IMR-90 (cell line): ENCODE measurements around the gene GRM8. TPM values are rescaled to one million over a fixed set of nuclear protein-coding genes. Genes with fewer than 3 reads are reported as not detected.

Experiments
- ATAC-seq: fragments of 200-7000 bp; cut with Tn5 transposase; 2 replicates; pipeline ENCODE4 v1.9.1; 2020; ENCODE audit warnings: low read depth, mild to moderate bottlenecking, moderate library complexity
- BruUV-seq: library from RNA; stranded (reverse); fragments of 400-500 nt; replicated peaks from 2 replicates; lab custom pipeline; 2021; lab: Mats Ljungman, UMichigan
- CTCF ChIA-PET: fragments of 300-600 bp; formaldehyde crosslinking; extraction: SDS; loops from one replicate; lab custom pipeline; 2021; ENCODE audit warnings: antibody characterized with exemption; lab: Yijun Ruan, JAX
- POLR2A ChIA-PET: fragments of 300-600 bp; sonication (Branson Sonifier 250); formaldehyde crosslinking; loops from one replicate; lab custom pipeline; 2022; ENCODE audit warnings: antibody characterized with exemption; ENCODE audit not compliant: unreplicated experiment; lab: Charles Lee
- DNase-seq: peaks from one replicate; pipeline ENCODE4 v3.0.0; 2013
- H2AFZ ChIP-seq: replicated peaks from 2 replicates; pipeline ENCODE3; 2013; ENCODE audit warnings: low read length, mild to moderate bottlenecking; ENCODE audit not compliant: poor library complexity
- H2AK5ac ChIP-seq: 2 replicates; pipeline ENCODE4 v1.6.1; 2013; ENCODE audit warnings: low read depth, low read length, inconsistent platforms
- H2AK9ac ChIP-seq: replicated peaks from 2 replicates; pipeline ENCODE3; 2013; ENCODE audit warnings: mild to moderate bottlenecking, low read depth, low read length, moderate library complexity; ENCODE audit not compliant: poor library complexity
- H2BK120ac ChIP-seq: 2 replicates; pipeline ENCODE4 v1.6.1; 2013; ENCODE audit warnings: low read depth, low read length, inconsistent platforms
- H2BK15ac ChIP-seq: 3 replicates; pipeline ENCODE4 v1.6.1; 2013; ENCODE audit warnings: low read depth, low read length, inconsistent platforms
- H2BK20ac ChIP-seq: 2 replicates; pipeline ENCODE4 v1.6.1; 2013; ENCODE audit warnings: low read depth, mild to moderate bottlenecking, inconsistent platforms, low read length, moderate library complexity
- H2BK5ac ChIP-seq: 2 replicates; pipeline ENCODE4 v1.6.1; 2013; ENCODE audit warnings: mild to moderate bottlenecking, low read depth, low read length, inconsistent platforms; ENCODE audit not compliant: poor library complexity, severe bottlenecking
- H3K14ac ChIP-seq: replicated peaks from 2 replicates; pipeline ENCODE4 v1.6.1; 2013; ENCODE audit warnings: low read depth, low read length, inconsistent platforms
- H3K18ac ChIP-seq: 2 replicates; pipeline ENCODE4 v1.6.1; 2013; ENCODE audit warnings: low read depth, low read length, control low read depth
- H3K23ac ChIP-seq: 2 replicates; pipeline ENCODE4 v1.6.1; 2013; ENCODE audit warnings: low read depth, low read length, inconsistent platforms
- H3K27ac ChIP-seq: 2 replicates; pipeline ENCODE4 v1.5.1; 2013; ENCODE audit warnings: mild to moderate bottlenecking, control low read depth, low read length; ENCODE audit not compliant: insufficient read depth
- H3K27me3 ChIP-seq: 2 replicates; pipeline ENCODE4 v1.6.1; 2013; ENCODE audit warnings: low read length; ENCODE audit not compliant: control insufficient read depth, insufficient read depth
- H3K36me3 ChIP-seq: 2 replicates; pipeline ENCODE4 v1.6.1; 2013; ENCODE audit warnings: low read length, mixed read lengths; ENCODE audit not compliant: control insufficient read depth, insufficient read depth
- H3K4ac ChIP-seq: 2 replicates; pipeline ENCODE4 v1.6.1; 2013; ENCODE audit warnings: low read depth, low read length, inconsistent platforms
- H3K4me1 ChIP-seq: 2 replicates; pipeline ENCODE4 v1.6.1; 2013; ENCODE audit warnings: low read length, mixed read lengths; ENCODE audit not compliant: control insufficient read depth, insufficient read depth
- H3K4me2 ChIP-seq: 2 replicates; pipeline ENCODE4 v1.6.1; 2013; ENCODE audit warnings: low read depth, mild to moderate bottlenecking, control low read depth, low read length, moderate library complexity
- H3K4me3 ChIP-seq: 2 replicates; pipeline ENCODE4 v1.5.1; 2013; ENCODE audit warnings: low read depth, mild to moderate bottlenecking, control low read depth, low read length, moderate library complexity; ENCODE audit not compliant: insufficient read depth
- H3K56ac ChIP-seq: 2 replicates; pipeline ENCODE4 v1.6.1; 2013; ENCODE audit warnings: low read length, inconsistent platforms; ENCODE audit not compliant: insufficient read depth; ENCODE audit errors: extremely low read depth
- H3K79me1 ChIP-seq, 2 experiments: 2 replicates each; pipeline ENCODE4 v1.6.1; 2013; ENCODE audit warnings: low read length in 2 of 2, inconsistent platforms in 1 of 2, low read depth in 1 of 2
- H3K9ac ChIP-seq: 2 replicates; pipeline ENCODE4 v1.6.1; 2013; ENCODE audit warnings: low read depth, low read length, control low read depth
- H3K9me1 ChIP-seq: 2 replicates; pipeline ENCODE4 v1.6.1; 2013; ENCODE audit warnings: low read length, inconsistent platforms; ENCODE audit not compliant: insufficient read depth
- H3K9me3 ChIP-seq: 2 replicates; pipeline ENCODE4 v1.6.1; 2013; ENCODE audit warnings: low read length; ENCODE audit not compliant: control insufficient read depth, insufficient read depth
- H4K20me1 ChIP-seq: 2 replicates; pipeline ENCODE4 v1.6.1; 2013; ENCODE audit warnings: low read length, inconsistent platforms; ENCODE audit not compliant: insufficient read depth
- H4K5ac ChIP-seq: 2 replicates; pipeline ENCODE4 v1.6.1; 2013; ENCODE audit warnings: mild to moderate bottlenecking, low read depth, low read length, control low read depth
- H4K8ac ChIP-seq, 2 experiments: 2 replicates each; pipeline ENCODE4 v1.6.1; 2013; ENCODE audit warnings: low read depth in 2 of 2, low read length in 2 of 2, control low read depth in 1 of 2, inconsistent platforms in 1 of 2
- H4K91ac ChIP-seq: 2 replicates; pipeline ENCODE4 v1.6.1; 2013; ENCODE audit warnings: low read depth, low read length, inconsistent platforms; ENCODE audit not compliant: insufficient read depth
- BHLHE40 ChIP-seq: fragments of 150-350 bp; IDR thresholded peaks from 2 replicates; pipeline ENCODE4 v1.6.1; 2016; ENCODE audit warnings: mild to moderate bottlenecking, low read depth, low read length
- CHD1 ChIP-seq: IDR thresholded peaks from 2 replicates; pipeline ENCODE4 v1.6.1; 2012; ENCODE audit warnings: low read depth, low read length, improper control_type of control experiment
- MXI1 ChIP-seq: IDR thresholded peaks from 2 replicates; pipeline ENCODE4 v1.6.1; 2012; ENCODE audit warnings: low read depth, mild to moderate bottlenecking, low read length, moderate library complexity, borderline replicate concordance
- NFE2L2 ChIP-seq: fragments of 150-350 bp; IDR thresholded peaks from 2 replicates; pipeline ENCODE4 v1.6.1; 2016; ENCODE audit warnings: low read depth, mild to moderate bottlenecking, low read length
- POLR2A ChIP-seq: IDR thresholded peaks from 2 replicates; pipeline ENCODE4 v1.6.1; 2012; ENCODE audit warnings: mild to moderate bottlenecking, low read depth, low read length
- RAD21 ChIP-seq: IDR thresholded peaks from 2 replicates; pipeline ENCODE4 v1.6.1; 2012; ENCODE audit warnings: low read length, improper control_type of control experiment
- RCOR1 ChIP-seq: IDR thresholded peaks from 2 replicates; pipeline ENCODE4 v1.6.1; 2012; ENCODE audit warnings: mild to moderate bottlenecking, low read length, improper control_type of control experiment; ENCODE audit not compliant: insufficient replicate concordance
- RFX5 ChIP-seq: IDR thresholded peaks from 2 replicates; pipeline ENCODE4 v1.8.0; 2012; ENCODE audit warnings: low read depth, mild to moderate bottlenecking, low read length, moderate library complexity
- SMC3 ChIP-seq: fragments of 150-350 bp; IDR thresholded peaks from 2 replicates; pipeline ENCODE4 v1.6.1; 2016; ENCODE audit warnings: low read depth, mild to moderate bottlenecking, antibody characterized with exemption, low read length, moderate library complexity
- WGBS, 2 experiments: methylation state at CpG; one replicate each; pipeline versions ENCODE4 v1.1.5 to v1.1.7; 2013; ENCODE audit warnings: missing lambda C conversion rate in 2 of 2; ENCODE audit not compliant: insufficient read length in 1 of 2; ENCODE audit errors: extremely low coverage in 2 of 2; 5-methylcytosine and 5-hydroxymethylcytosine counted together
- dilution Hi-C: fragments of 300-500 bp; cut with HindIII; formaldehyde crosslinking; loops from one replicate; pipeline ENCODE4 v1.14.3; 2018; ENCODE audit warnings: low sequenced_read_pairs; ENCODE audit not compliant: unreplicated experiment
- in situ Hi-C: fragments of 300-500 bp; cut with MboI; formaldehyde crosslinking; loops from 3 replicates; pipeline ENCODE4 v1.14.3; 2019; ENCODE audit warnings: low sequenced_read_pairs, inconsistent platforms, mixed read lengths
- intact Hi-C: fragments of 100-400 bp; cut with micrococcal nuclease; formaldehyde crosslinking; loops from 2 replicates; pipeline ENCODE4 v1.10.0; 2022
- polyA plus RNA-seq, 3 experiments: library from polyadenylated mRNA; depleted of rRNA; stranded (reverse); fragments of >200 nt; gene quantifications; 2 replicates each; pipeline ENCODE4 v1.2.3, GENCODE V29; 2012; ENCODE audit warnings: low replicate concordance in 1 of 3
- total RNA-seq: library from RNA; depleted of rRNA; stranded (reverse); fragments of >200 nt; gene quantifications from 2 replicates; pipeline ENCODE4 v1.2.3, GENCODE V29; 2012
- TF ChIP-seq, protein P1 (sequence below): fragments of 150-350 bp; IDR thresholded peaks from 2 replicates; pipeline ENCODE4 v1.6.1; 2017; ENCODE audit warnings: mild to moderate bottlenecking, antibody characterized with exemption, low read length, low read depth

The GRM8 gene
- total and polyA plus RNA-seq, 2 of the 4 experiments (the other 2 are of a cell fraction): not detected

DNA sequence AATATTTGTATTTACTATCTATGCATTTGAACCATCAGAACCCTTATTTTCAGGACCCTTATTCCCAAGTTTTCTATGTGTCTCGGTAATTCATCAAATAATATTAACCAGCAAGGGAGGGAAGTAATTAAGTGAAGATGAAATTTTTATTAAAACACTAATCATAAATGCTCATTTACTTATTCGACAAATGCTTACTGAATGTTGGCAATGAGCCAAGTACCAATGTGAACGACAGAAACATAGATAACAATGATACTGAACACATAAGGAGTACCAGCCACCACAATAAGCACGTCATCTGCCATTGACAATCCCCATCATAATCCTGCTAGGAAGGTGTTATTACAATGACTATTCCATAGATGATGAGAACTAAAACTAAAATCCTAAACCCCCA is 45.5 kb downstream of the GRM8 start:
- Histone ChIP-seq H3K9me3 (no peaks in the 10 kb centered on the region), H2BK5ac (no peak overlapping the region), H2AK5ac (no peak overlapping the region), H3K23ac (no peak overlapping the region), H2AFZ (no peak overlapping the region), H3K9ac (no peak overlapping the region), H2AK9ac (no peak overlapping the region), H2BK20ac (no peak overlapping the region), H4K5ac (no peak overlapping the region), H3K4me2 (no peak overlapping the region), H3K4ac (no peak overlapping the region), H3K36me3 (no peaks in the 10 kb centered on the region), H3K79me1 (no peaks in the 10 kb centered on the region), H3K27me3 (no peaks in the 10 kb centered on the region), H3K56ac (no peak overlapping the region), H3K4me3 (no peak overlapping the region), H3K9me1 (no peaks in the 10 kb centered on the region), H3K18ac (no peak overlapping the region), H2BK15ac (no peak overlapping the region), H4K8ac (no peak overlapping the region), H3K4me1 (no peaks in the 10 kb centered on the region), H3K14ac (no peak overlapping the region), H3K27ac (no peak overlapping the region), H2BK120ac (no peak overlapping the region), H4K20me1 (no peaks in the 10 kb centered on the region), H4K91ac (no peak overlapping the region)
- CTCF ChIA-PET: no interaction called here
- TF ChIP-seq SMC3 (no peak), NFE2L2 (no peak), RAD21 (no peak), RCOR1 (no peak), CHD1 (no peak), BHLHE40 (no peak), MXI1 (no peak), RFX5 (no peak), POLR2A (no peak)
- TF ChIP-seq, protein P1, sequence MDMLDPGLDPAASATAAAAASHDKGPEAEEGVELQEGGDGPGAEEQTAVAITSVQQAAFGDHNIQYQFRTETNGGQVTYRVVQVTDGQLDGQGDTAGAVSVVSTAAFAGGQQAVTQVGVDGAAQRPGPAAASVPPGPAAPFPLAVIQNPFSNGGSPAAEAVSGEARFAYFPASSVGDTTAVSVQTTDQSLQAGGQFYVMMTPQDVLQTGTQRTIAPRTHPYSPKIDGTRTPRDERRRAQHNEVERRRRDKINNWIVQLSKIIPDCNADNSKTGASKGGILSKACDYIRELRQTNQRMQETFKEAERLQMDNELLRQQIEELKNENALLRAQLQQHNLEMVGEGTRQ: no peak
- dilution Hi-C loops (no loop called here), in situ Hi-C loops (no loop called here), intact Hi-C loops (no loop called here)
- no CpG with 5 or more reads among the region's 4 CpGs for WGBS, 2 experiments
- no peak for ATAC-seq
- POLR2A ChIA-PET: no interaction called here
- BruUV-seq: no TSS peak
- no peak for DNase-seq
